ENCODE data around the gene CRHR1. TPM values are rescaled to one million over a fixed set of nuclear protein-coding genes. Genes with fewer than 3 reads are reported as not detected.

CRHR1 gene
- total RNA-seq, 1 donor from 2014 or later, result not detected

- no peaks in the 10 kb centered on the region for H3K4me1 Mint-ChIP-seq (ENCODE audit: unreplicated experiment)
- DNase-seq (ENCODE audit: low spot score), result no peak
- H3K27me3 Mint-ChIP-seq (ENCODE audit: unreplicated experiment), result peaks cover 1% of the 10 kb centered on the region
- H3K27ac Mint-ChIP-seq (ENCODE audit: unreplicated experiment), result no peak overlapping the region
- H3K9me3 Mint-ChIP-seq (ENCODE audit: unreplicated experiment), result no peaks in the 10 kb centered on the region
- no peak for TF ChIP-seq CTCF (IDR thresholded peaks at IDR 0.05; ENCODE audit: unreplicated experiment)
- no peak overlapping the region for H3K4me3 Mint-ChIP-seq (ENCODE audit: unreplicated experiment)
- no peaks in the 10 kb centered on the region for H3K36me3 Mint-ChIP-seq (ENCODE audit: low read depth, unreplicated experiment)
Measured at GRCh38 chr17:45748731-45749310, 35.3 kb upstream of the CRHR1 start.

GRCh38 chr17:45749831-45750335 lies 34.2 kb upstream of the CRHR1 start:
- Mint-ChIP-seq H3K4me3 (ENCODE audit: unreplicated experiment) (no peak overlapping the region), H3K27me3 (ENCODE audit: unreplicated experiment) (peaks cover 1% of the 10 kb centered on the region), H3K36me3 (ENCODE audit: low read depth, unreplicated experiment) (no peaks in the 10 kb centered on the region), H3K27ac (ENCODE audit: unreplicated experiment) (no peak overlapping the region), H3K9me3 (ENCODE audit: unreplicated experiment) (no peaks in the 10 kb centered on the region), H3K4me1 (ENCODE audit: unreplicated experiment) (no peaks in the 10 kb centered on the region)
- DNase-seq (ENCODE audit: low spot score), result no peak
- no peak for TF ChIP-seq CTCF (IDR thresholded peaks at IDR 0.05; ENCODE audit: unreplicated experiment)

GRCh38 chr17:45750779-45751440 lies 33.2 kb upstream of the CRHR1 start:
- DNase-seq (ENCODE audit: low spot score), result no peak
- Mint-ChIP-seq H3K9me3 (ENCODE audit: unreplicated experiment) (no peaks in the 10 kb centered on the region), H3K36me3 (ENCODE audit: low read depth, unreplicated experiment) (no peaks in the 10 kb centered on the region), H3K27me3 (ENCODE audit: unreplicated experiment) (peaks cover 1% of the 10 kb centered on the region), H3K4me1 (ENCODE audit: unreplicated experiment) (no peaks in the 10 kb centered on the region), H3K4me3 (ENCODE audit: unreplicated experiment) (no peak overlapping the region), H3K27ac (ENCODE audit: unreplicated experiment) (no peak overlapping the region)
- TF ChIP-seq CTCF (IDR thresholded peaks at IDR 0.05; ENCODE audit: unreplicated experiment), result no peak

- no peaks in the 10 kb centered on the region for H3K9me3 Mint-ChIP-seq (ENCODE audit: unreplicated experiment)
- no peak overlapping the region for H3K27ac Mint-ChIP-seq (ENCODE audit: unreplicated experiment)
- H3K4me3 Mint-ChIP-seq (ENCODE audit: unreplicated experiment), result no peak overlapping the region
- no peak for DNase-seq (ENCODE audit: low spot score)
- no peak for TF ChIP-seq CTCF (IDR thresholded peaks at IDR 0.05; ENCODE audit: unreplicated experiment)
- peaks cover 1% of the 10 kb centered on the region for H3K27me3 Mint-ChIP-seq (ENCODE audit: unreplicated experiment)
- no peaks in the 10 kb centered on the region for H3K4me1 Mint-ChIP-seq (ENCODE audit: unreplicated experiment)
- H3K36me3 Mint-ChIP-seq (ENCODE audit: low read depth, unreplicated experiment), result no peaks in the 10 kb centered on the region
Measured at GRCh38 chr17:45751466-45751865, 32.7 kb upstream of the CRHR1 start.

- H3K27me3 Mint-ChIP-seq (ENCODE audit: unreplicated experiment), result peaks cover 1% of the 10 kb centered on the region
- no peak overlapping the region for H3K27ac Mint-ChIP-seq (ENCODE audit: unreplicated experiment)
- no peaks in the 10 kb centered on the region for H3K36me3 Mint-ChIP-seq (ENCODE audit: low read depth, unreplicated experiment)
- H3K4me3 Mint-ChIP-seq (ENCODE audit: unreplicated experiment), result no peak overlapping the region
- H3K9me3 Mint-ChIP-seq (ENCODE audit: unreplicated experiment), result no peaks in the 10 kb centered on the region
- TF ChIP-seq CTCF (IDR thresholded peaks at IDR 0.05; ENCODE audit: unreplicated experiment), result no peak
- H3K4me1 Mint-ChIP-seq (ENCODE audit: unreplicated experiment), result no peaks in the 10 kb centered on the region
- DNase-seq (ENCODE audit: low spot score), result no peak
Measured at GRCh38 chr17:45752246-45752645, 31.9 kb upstream of the CRHR1 start.
